Stimulated activated CD4-positive, alpha-beta T cell treated with anti-CD3 and anti-CD28 coated beads, Interleukin-1b, Interleukin-23, amount 100 ng/mL, for 4 hours (primary cell): ENCODE results near the gene HTR3B.
"Not testable (repeated sequence)": the region's sequence is repeated elsewhere in the genome, so short reads cannot be mapped to it uniquely, and the experiment has no call there.

Experiments
- DNase-seq, 2 donors: peaks; one replicate each; pipeline ENCODE4 v3.0.0-alpha.2; 2020; ENCODE audit warnings: low read depth in 2 of 2

The HTR3B gene

GRCh38 chr11:113884361-113884836 is 20.2 kb upstream of the HTR3B start:
- DNase-seq, result no peak

GRCh38 chr11:113885897-113886296 is 18.7 kb upstream of the HTR3B start:
- DNase-seq, result no peak

GRCh38 chr11:113888848-113889247 is 15.7 kb upstream of the HTR3B start:
- DNase-seq, result no peak

GRCh38 chr11:113894421-113894996 is 10.1 kb upstream of the HTR3B start:
- no peak for DNase-seq

- DNase-seq, result no peak
Observed at GRCh38 chr11:113895367-113896155, 9.0 kb upstream of the HTR3B start.

- DNase-seq, result peak; percentile 15 to 22
Observed at GRCh38 chr11:113896156-113896879, 8.3 kb upstream of the HTR3B start.

GRCh38 chr11:113901141-113901540 is 3.5 kb upstream of the HTR3B start:
- DNase-seq, result no peak

GRCh38 chr11:113906038-113906437 is 1.4 kb downstream of the HTR3B start:
- DNase-seq, result no peak

- no peak for DNase-seq
Observed at GRCh38 chr11:113906516-113906915, 1.9 kb downstream of the HTR3B start.

- no peak for DNase-seq
Observed at GRCh38 chr11:113907152-113907551, 2.6 kb downstream of the HTR3B start.

GRCh38 chr11:113907681-113908080 is 3.1 kb downstream of the HTR3B start:
- no peak for DNase-seq

GRCh38 chr11:113908098-113908497 is 3.5 kb downstream of the HTR3B start:
- DNase-seq, result no peak

- not testable (repeated sequence) for DNase-seq
Observed at GRCh38 chr11:113911491-113911890, 6.9 kb downstream of the HTR3B start.

- DNase-seq, result no peak
Observed at GRCh38 chr11:113923572-113923971, 19.0 kb downstream of the HTR3B start.

GRCh38 chr11:113926273-113927197 is 21.9 kb downstream of the HTR3B start:
- no peak for DNase-seq

- no peak for DNase-seq
Observed at GRCh38 chr11:113928311-113928710, 23.7 kb downstream of the HTR3B start.

- DNase-seq, result no peak
Observed at GRCh38 chr11:113932788-113933187, 28.2 kb downstream of the HTR3B start.

GRCh38 chr11:113934193-113934592 is 29.6 kb downstream of the HTR3B start:
- not testable (repeated sequence) for DNase-seq

GRCh38 chr11:113934761-113935160 is 30.2 kb downstream of the HTR3B start:
- no peak for DNase-seq

- DNase-seq, result no peak
Observed at GRCh38 chr11:113935858-113936257, 31.3 kb downstream of the HTR3B start.

- no peak for DNase-seq
Observed at GRCh38 chr11:113937918-113938317, 33.3 kb downstream of the HTR3B start.

- DNase-seq, result no peak
Observed at GRCh38 chr11:113942256-113942655, 37.7 kb downstream of the HTR3B start.
